ENCODE results near the gene FBL. TPM values are rescaled to one million over a fixed set of nuclear protein-coding genes. Genes with fewer than 3 reads are reported as not detected.

The FBL gene
- total RNA-seq, 1 experiment from 2014 or later: 192 TPM

- DNase-seq (ENCODE audit: low spot score): no peak
These were observed 51.2 kb downstream of the FBL start for GRCh38 chr19:39795001-39795400.

GRCh38 chr19:39792999-39793546 is 53.1 kb downstream of the FBL start:
- peak; percentile 69 for DNase-seq (ENCODE audit: low spot score)

- no peak for DNase-seq (ENCODE audit: low spot score)
These were observed 57.9 kb downstream of the FBL start for GRCh38 chr19:39788244-39788643.

Other genes with a start within 250 kb of the FBL start
- gene LGALS13, start 243.9 kb downstream of the FBL start, total RNA-seq (2014; rRNA removed; shearing (Covaris generic)): not detected in 2 replicates
- not detected in 2 replicates for gene LGALS16, start 190.5 kb downstream of the FBL start, total RNA-seq (2014; rRNA removed; shearing (Covaris generic))
- not detected in 2 replicates for gene LGALS14, start 141.9 kb downstream of the FBL start, total RNA-seq (2014; rRNA removed; shearing (Covaris generic))
- gene CLC, start 108.3 kb downstream of the FBL start, total RNA-seq (2014; rRNA removed; shearing (Covaris generic)): not detected in 2 replicates
- gene LEUTX, start 67.5 kb downstream of the FBL start, total RNA-seq (2014; rRNA removed; shearing (Covaris generic)): not detected in 2 replicates
- gene DYRK1B, start 12.2 kb downstream of the FBL start, total RNA-seq (2014; rRNA removed; shearing (Covaris generic)): 12.5 and 13.0 TPM in 2 replicates
- gene FCGBP, start 88.3 kb upstream of the FBL start, total RNA-seq (2014; rRNA removed; shearing (Covaris generic)): 0.07 TPM in 1 of 2 replicates, not detected in the other
- 254 and 309 TPM in 2 replicates for gene PSMC4, start 124.8 kb upstream of the FBL start, total RNA-seq (2014; rRNA removed; shearing (Covaris generic))
- 1.1 and 3.7 TPM in 2 replicates for gene ZNF546, start 150.7 kb upstream of the FBL start, total RNA-seq (2014; rRNA removed; shearing (Covaris generic))
- gene ZNF780B, start 209.9 kb upstream of the FBL start, total RNA-seq (2014; rRNA removed; shearing (Covaris generic)): 5.6 and 7.8 TPM in 2 replicates
- 6.7 and 7.7 TPM in 2 replicates for gene ZNF780A, start 244.6 kb upstream of the FBL start, total RNA-seq (2014; rRNA removed; shearing (Covaris generic))

Measured in A172 (cell line).